Stimulated activated CD4-positive, alpha-beta T cell treated with anti-CD3 and anti-CD28 coated beads, TNF-alpha, amount 100 ng/mL, for 4 hours (primary cell): Measurements from ENCODE around the gene GMEB2.
"Not testable (repeated sequence)": the region's sequence is repeated elsewhere in the genome, so short reads cannot be mapped to it uniquely, and the experiment has no call there.

Source experiments
- DNase-seq, 3 experiments: peaks; one replicate each; pipeline ENCODE4 v3.0.0-alpha.2; 2020; ENCODE audit warnings: low read depth in 3 of 3

The GMEB2 gene

DNA sequence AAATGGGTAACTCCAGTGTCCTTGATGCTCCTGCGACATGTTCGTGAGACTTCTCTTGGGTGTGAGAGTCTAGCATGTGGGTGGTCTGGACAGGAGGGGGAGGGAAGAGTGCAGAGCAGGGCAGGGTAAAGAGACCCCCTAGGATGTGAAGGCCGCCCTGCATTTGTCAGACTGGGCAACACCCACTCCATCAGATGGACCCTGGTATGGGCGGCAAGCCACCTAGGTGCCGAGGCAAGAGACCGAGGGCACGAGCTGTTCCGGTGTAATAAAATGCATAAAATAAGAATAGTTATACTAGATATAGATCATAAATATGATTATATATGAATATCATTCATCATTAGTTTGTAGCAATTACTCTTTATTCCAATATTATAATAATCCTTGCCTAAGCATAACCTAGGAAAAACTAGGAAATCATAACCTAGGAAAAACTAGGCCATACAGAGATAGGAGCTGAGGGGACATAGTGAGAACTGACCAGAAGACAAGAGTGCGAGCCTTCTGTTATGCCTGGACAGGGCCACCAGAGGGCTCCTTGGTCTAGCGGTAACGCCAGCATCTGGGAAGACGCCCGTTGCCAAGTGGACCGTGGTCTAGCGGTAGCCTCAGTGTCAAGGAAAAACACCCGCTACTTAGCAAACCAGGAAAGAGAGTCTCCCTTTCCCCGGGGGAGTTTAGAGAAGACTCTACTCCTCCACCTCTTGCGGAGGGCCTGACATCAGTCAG is 12.9 kb downstream of the GMEB2 start:
- DNase-seq = not testable (repeated sequence)

GRCh38 chr20:63612276-63612931 is 14.5 kb downstream of the GMEB2 start:
- DNase-seq = no peak

DNA sequence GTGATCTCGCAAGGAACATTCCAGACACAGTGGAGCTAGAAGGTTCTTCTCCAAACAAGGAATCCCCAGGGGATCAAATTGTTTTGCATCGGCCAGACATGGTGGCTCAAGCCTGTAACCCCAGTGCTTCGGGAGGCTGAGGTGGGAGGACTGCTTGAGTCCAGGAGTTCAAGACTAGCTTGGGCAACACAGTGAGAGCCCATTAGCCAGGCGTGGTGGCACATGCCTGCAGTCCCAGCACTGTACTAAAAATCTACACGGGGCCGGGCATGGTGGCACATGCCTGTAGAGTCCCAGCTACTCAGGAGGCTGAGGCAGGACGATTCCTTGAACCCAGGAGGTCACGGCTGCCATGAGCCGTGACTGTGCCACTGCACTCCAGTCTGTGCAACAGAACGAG is 15.3 kb downstream of the GMEB2 start:
- DNase-seq = no peak

DNA sequence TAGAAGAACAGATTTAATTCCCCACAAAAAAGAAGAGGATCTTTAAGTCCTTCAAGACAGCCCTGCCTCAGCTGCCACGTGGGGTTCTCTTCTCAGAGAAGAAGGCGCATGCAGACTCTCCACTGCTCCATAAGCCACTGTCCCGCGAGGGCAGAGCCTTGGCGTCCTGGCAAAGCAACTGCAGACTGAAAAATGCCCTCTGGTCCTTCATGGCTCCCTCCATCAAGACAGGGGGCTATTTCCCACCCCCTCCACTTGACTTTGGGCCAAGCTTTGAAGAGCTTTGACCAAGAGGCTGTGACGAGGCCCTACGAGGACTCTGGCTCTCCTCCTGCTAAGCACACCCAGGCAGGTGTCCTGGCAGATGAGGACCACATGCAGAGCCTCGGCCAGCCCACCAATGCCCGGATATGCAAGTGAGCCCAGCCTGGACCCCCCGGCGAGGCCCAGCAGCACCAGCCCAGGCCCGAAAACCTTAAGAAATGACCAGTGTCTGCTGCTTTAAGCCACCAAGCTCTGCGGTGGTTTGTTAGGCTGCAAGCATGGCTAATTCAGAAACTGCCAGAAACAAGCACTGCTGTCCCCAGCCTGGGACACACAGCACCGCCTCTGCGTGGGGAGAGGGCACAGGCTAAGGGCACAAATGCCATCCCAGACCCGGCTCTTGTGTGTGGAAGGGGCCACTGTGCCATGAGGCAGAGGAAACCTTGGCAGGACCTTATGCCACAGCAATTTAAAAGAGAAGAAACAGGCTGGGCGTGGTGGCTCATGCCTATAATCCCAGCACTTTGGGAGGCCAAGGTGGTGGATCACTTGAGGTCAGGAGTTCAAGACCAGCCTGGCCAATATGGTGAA is 16.1 kb downstream of the GMEB2 start:
- no peak for DNase-seq

DNA sequence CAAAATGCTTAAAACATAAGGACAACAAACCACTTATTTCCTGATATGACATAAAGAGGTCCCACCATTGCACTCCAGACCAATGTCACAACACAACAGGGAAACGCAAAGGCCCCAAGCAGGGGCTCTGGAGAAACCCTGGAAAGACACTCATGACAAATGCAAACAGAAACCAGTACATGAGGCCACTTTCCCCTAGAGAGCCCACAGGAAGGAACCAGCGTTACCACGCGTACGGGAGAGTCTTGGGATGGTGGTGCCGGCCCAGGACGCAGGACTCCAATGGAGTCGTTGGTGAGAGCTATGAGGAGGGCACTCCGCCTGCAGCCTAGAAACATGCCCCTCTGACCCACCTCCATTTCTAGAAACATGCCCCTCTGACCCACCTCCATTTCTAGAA is 20.2 kb downstream of the GMEB2 start:
- DNase-seq = no peak

GRCh38 chr20:63602321-63602720 is 24.6 kb downstream of the GMEB2 start:
- DNase-seq = no peak

- not testable (repeated sequence) for DNase-seq
Measured at GRCh38 chr20:63601679-63602078, 25.2 kb downstream of the GMEB2 start.

DNA sequence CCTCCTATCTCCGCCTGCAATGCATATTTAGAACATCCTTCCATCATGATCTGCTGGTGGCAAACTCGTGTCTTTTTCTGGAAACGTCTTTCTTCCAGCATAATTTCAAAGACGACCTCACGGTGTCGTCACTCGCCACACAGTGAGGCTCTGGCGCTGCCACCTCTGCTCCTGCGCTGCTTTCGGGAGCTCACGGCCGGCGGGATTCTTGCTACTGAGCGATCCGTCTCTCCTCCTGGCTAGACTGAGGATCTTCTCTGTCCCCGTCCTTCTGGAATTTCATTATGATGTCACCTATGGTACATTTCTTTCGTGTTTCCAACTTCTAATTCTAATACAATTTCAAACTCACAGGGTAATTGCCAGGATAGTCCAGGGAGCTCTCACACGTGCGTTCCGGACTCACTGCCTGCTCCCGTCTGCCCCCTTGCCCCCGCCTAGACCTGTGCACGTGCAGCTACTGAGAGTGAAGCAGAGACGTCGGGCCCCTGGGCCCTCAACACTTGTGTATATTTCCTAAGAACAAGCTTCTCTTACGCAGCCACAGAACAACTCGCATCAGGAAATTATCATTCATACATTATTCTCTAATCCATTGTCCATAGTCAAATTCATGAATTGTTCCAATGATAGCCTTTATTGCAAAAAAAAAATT is 27.4 kb downstream of the GMEB2 start:
- no peak for DNase-seq

DNA sequence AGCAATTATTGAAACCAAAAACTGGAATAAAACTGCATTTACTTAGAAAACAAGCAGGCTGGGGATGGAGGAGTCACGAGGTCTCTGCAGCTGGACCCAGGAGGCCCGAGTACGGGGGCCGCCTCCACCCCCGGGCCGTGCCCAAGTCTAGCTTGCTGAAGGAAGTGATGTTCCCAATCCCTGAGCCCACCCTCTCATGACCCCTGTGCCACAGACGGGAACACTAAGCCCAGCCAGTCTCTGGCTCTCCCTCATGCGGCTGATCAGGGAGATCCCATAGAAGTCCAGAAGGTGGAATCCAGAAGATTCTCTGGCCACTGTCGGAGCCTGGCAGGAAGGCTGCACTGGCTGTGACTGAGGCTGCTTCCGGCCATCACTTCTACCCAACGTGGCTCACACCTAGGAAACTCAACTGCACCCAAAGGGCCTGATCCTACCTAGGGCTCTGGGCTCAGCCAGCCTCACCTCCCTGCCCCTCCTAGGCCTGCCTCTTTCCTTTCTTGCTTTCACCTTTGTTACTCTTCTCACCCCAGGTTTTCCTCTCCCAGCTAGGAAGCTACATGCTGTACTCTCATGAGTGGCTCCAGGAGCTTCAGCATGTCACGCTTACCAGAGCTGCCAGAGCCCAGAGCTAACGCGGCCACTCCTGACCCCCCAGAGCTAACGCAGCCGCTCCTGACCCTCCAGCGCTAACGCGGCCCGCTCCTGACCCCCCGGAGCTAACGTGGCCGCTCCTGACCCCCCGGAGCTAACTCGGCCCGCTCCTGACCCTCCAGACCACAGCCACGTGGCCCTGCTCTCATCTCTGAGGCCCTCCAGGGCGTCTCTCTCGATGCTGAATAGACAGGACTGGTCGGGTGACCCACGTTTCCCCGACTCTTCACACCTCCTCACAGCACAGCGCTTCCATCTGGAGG is 28.2 kb downstream of the GMEB2 start:
- no peak for DNase-seq

GRCh38 chr20:63597651-63598478 is 29.0 kb downstream of the GMEB2 start:
- DNase-seq = no peak

DNA sequence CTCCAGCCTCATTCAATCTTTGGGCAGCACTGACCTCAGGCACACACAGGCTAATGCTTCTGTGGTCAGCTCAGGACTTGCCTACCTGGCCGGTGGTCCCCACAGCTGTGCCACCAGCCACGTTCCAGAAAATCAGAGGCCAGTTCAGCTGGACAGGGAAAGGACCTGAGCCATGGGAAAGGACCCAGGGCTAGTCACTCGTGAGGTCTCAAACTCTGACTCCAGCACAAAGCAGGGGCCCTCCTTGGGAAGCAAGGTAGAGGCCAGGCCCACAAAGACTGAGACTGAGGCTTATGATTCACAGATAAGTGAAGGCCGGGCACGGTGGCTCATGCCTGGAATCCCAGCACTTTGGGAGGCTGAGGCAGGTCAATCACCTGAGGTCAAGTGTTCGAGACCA is 30.5 kb downstream of the GMEB2 start:
- DNase-seq = no peak

GRCh38 chr20:63595416-63596127 is 31.3 kb downstream of the GMEB2 start:
- no peak for DNase-seq

- no peak for DNase-seq
Measured at GRCh38 chr20:63594043-63594561, 32.8 kb downstream of the GMEB2 start.

GRCh38 chr20:63592661-63593060 is 34.2 kb downstream of the GMEB2 start:
- DNase-seq = no peak

- DNase-seq = no peak
Measured at GRCh38 chr20:63591786-63592355, 35.0 kb downstream of the GMEB2 start.

DNA sequence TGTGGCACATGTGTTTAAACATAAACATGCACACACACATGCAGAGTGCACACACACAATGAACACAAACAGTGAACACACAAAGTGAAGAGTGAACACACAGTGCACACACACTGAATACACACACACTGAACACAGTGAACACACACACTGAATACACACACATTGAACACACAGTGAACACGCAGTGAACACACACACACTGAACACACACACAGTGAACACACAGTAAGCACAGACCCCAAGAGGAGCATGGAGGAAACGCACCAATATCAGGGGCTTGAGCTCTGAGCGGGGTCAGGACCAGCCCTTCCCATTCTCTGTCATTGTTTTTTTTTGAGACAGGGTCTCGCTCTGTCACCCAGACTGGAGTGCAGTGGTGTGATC is 35.8 kb downstream of the GMEB2 start:
- no peak for DNase-seq

- no peak for DNase-seq
Measured at GRCh38 chr20:63590218-63591146, 36.4 kb downstream of the GMEB2 start.
